ENCODE measurements around the gene GALNT14. TPM values are rescaled to one million over a fixed set of nuclear protein-coding genes. Genes with fewer than 3 reads are reported as not detected.

GALNT14 gene
- total and polyA plus RNA-seq, 8 donors = 1.9 to 9.1 (median 2.8) TPM

- intact Hi-C loops (cut with DNase I) = no loop called here
- no peak for FAIRE-seq
- no peak for TF ChIP-seq CTCF (IDR thresholded peaks at IDR 0.05)
Measured at GRCh38 chr2:30990176-30990575, 148.1 kb downstream of the GALNT14 start.

GRCh38 chr2:30989746-30990145 lies 148.5 kb downstream of the GALNT14 start:
- H3K27me3 ChIP-seq = no peaks in the 10 kb centered on the region
- FAIRE-seq (no peak), ATAC-seq (no peak), DNase-seq (no peak)
- no peak overlapping the region for H3K27ac ChIP-seq
- intact Hi-C loops (cut with DNase I) = no loop called here
- 76 to 96% methylated on average over 1 of the region's 1 CpG for WGBS, 2 donors
- no peak overlapping the region for H3K4me3 ChIP-seq
- no peaks in the 10 kb centered on the region for H3K9me3 ChIP-seq
- no peaks in the 10 kb centered on the region for H3K36me3 ChIP-seq
- no peaks in the 10 kb centered on the region for H3K4me1 ChIP-seq
- no peak for TF ChIP-seq CTCF (IDR thresholded peaks at IDR 0.05)

More at GRCh38 chr2:30990176-30990575, 148.1 kb downstream of the GALNT14 start:
- 88 to 97% methylated on average over 2 of the region's 2 CpGs for WGBS, 2 donors
- Histone ChIP-seq H3K27ac (no peak overlapping the region), H3K36me3 (no peaks in the 10 kb centered on the region), H3K4me1 (no peaks in the 10 kb centered on the region), H3K27me3 (no peaks in the 10 kb centered on the region), H3K4me3 (no peak overlapping the region), H3K9me3 (no peaks in the 10 kb centered on the region)
- ATAC-seq (no peak), DNase-seq (no peak)

- Histone ChIP-seq H3K36me3 (no peaks in the 10 kb centered on the region), H3K9me3 (no peaks in the 10 kb centered on the region), H3K4me3 (no peak overlapping the region), H3K27ac (no peak overlapping the region), H3K27me3 (no peaks in the 10 kb centered on the region), H3K4me1 (no peaks in the 10 kb centered on the region)
- 65 to 73% methylated on average over 5 to 6 of the region's 6 CpGs for WGBS, 2 donors
- ATAC-seq (no peak), DNase-seq (no peak), FAIRE-seq (no peak)
- no peak for TF ChIP-seq CTCF (IDR thresholded peaks at IDR 0.05)
- intact Hi-C loops (cut with DNase I) = no loop called here
Measured at GRCh38 chr2:30987566-30987965, 150.7 kb downstream of the GALNT14 start.

- H3K4me3 ChIP-seq = no peak overlapping the region
- DNase-seq = no peak
- no peaks in the 10 kb centered on the region for H3K9me3 ChIP-seq
- TF ChIP-seq CTCF (IDR thresholded peaks at IDR 0.05) = no peak
- no peaks in the 10 kb centered on the region for H3K36me3 ChIP-seq
- 73 to 87% methylated on average over 5 of the region's 5 CpGs for WGBS, 2 donors
- no peak for ATAC-seq
- no peaks in the 10 kb centered on the region for H3K27me3 ChIP-seq
- intact Hi-C loops (cut with DNase I) = no loop called here
- FAIRE-seq = no peak
- H3K4me1 ChIP-seq = no peaks in the 10 kb centered on the region
- no peak overlapping the region for H3K27ac ChIP-seq
Measured at GRCh38 chr2:30986231-30986580, 152.0 kb downstream of the GALNT14 start.

GRCh38 chr2:30985493-30986230 lies 152.6 kb downstream of the GALNT14 start:
- 55 to 57% methylated on average over 9 of the region's 9 CpGs for WGBS, 2 donors

More at GRCh38 chr2:30985493-30986230, 152.6 kb downstream of the GALNT14 start:
- DNase-seq = no peak
- no peak for TF ChIP-seq CTCF (IDR thresholded peaks at IDR 0.05)
- Histone ChIP-seq H3K27ac (no peak overlapping the region), H3K36me3 (no peaks in the 10 kb centered on the region), H3K27me3 (no peaks in the 10 kb centered on the region), H3K4me3 (no peak overlapping the region), H3K9me3 (no peaks in the 10 kb centered on the region), H3K4me1 (no peaks in the 10 kb centered on the region)
- ATAC-seq = no peak
- intact Hi-C loops (cut with DNase I) = no loop called here
- FAIRE-seq = no peak
